HG03558 (cell line): ENCODE data around the gene ECE1.
"Not testable (repeated sequence)": the region's sequence is repeated elsewhere in the genome, so short reads cannot be mapped to it uniquely, and the experiment has no call there.

Source experiments
- ATAC-seq: cut with Tn5 transposase; IDR thresholded peaks from one replicate; pipeline ENCODE4 v1.9.1; 2021; ENCODE audit warnings: moderate number of reproducible peaks; ENCODE audit not compliant: unreplicated experiment; ENCODE audit errors: extremely low read depth

The ECE1 gene

DNA sequence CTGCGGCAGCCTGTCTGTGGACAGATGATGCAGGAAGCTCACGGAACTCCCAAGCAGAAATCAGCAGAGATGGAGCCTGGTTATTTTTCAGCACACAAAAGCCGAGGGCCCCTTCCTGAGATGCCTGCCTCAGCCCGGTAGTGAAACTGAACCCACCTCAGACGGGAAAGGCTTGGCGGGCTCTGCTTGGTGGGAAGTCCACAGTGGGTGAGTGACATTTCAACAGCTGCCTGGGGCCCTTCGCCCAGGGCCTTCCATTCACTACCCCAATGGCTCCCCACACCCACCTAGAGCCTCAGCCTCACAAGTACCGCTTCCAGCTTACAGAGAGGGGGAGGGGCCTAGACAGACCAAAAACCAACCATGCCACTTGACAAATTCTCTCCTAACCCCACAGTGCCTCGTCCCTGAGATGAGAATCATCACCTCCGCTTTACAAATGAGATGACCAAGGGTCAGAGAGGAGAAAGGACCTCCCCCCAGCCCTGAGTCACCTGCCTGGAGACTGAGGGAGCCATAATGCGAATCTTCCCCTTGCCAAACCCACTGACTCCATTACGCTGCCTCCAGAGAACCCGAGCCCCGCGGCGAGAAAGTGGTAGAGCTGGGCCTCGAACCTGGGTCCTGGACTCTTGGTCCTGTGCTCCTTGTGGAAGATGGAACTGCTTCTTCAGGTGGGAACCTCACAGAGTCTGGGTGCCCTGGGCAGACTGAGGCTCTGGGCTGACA lies 3.4 kb upstream of the ECE1 start:
- peak; percentile 17 for ATAC-seq

- no peak for ATAC-seq
These were observed 2.8 kb upstream of the ECE1 start for GRCh38 chr1:21292984-21293536.

GRCh38 chr1:21292503-21292983 lies 2.3 kb upstream of the ECE1 start:
- no peak for ATAC-seq

DNA sequence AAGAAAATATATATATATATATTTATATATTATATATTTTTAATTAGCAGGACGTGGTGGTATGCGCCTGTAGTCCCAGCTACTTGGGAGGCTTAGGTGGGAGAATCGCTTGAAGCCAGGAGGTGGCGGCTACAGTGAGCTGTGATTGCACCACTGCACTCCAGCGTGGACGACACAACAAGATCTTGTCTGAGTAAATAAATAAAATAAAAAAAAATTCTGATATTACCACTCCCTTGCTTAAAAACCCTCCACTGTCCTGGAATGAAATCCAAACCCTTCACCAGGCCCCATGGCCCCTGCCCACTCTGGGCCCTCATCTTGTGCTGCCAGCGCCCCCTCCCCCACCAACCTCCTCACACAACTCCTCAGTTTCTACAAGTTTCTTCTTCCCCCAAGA lies 1.7 kb upstream of the ECE1 start:
- ATAC-seq: no peak

GRCh38 chr1:21291184-21291583 lies 921 bp upstream of the ECE1 start:
- no peak for ATAC-seq

DNA sequence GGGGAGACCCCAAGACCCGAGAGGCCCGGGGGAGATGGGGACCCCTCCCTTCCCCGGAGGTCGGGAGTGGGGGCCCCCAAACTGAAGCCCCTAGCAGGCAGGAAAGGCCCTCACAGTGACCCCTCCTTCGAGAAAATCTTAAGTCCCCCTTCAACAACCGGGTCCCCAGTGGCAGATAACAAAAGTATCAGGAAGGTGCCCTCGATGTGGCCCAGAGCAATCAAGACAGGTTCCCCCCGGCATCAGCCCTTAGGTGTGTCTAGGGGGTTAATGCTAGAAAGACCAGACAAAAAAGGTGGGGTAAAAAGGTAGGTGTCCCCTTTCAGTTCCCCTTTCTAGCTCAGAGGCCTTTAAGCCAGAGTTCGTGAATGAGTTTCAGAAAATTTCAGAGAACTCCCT lies 282 bp upstream of the ECE1 start:
- ATAC-seq: no peak

DNA sequence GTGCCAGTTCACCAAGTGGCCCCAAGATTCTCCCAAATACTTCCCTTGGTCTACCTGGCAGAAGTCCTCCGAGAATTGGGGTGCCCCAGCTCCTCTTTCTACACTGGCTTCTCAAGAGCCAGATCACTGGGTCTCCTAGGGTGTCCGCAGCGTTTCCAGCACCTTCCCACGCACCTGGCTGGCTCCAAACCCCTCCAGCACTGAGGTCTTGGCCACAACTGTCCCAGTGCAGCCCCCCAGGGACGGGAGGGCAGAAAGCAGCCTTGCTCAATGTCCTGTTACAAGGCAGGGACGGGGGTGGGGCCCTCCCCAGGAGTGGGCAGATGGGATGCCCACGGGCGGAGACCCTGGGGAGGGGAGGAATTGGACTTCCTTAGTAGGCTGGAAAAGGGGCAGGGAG lies 1.1 kb downstream of the ECE1 start:
- no peak for ATAC-seq

DNA sequence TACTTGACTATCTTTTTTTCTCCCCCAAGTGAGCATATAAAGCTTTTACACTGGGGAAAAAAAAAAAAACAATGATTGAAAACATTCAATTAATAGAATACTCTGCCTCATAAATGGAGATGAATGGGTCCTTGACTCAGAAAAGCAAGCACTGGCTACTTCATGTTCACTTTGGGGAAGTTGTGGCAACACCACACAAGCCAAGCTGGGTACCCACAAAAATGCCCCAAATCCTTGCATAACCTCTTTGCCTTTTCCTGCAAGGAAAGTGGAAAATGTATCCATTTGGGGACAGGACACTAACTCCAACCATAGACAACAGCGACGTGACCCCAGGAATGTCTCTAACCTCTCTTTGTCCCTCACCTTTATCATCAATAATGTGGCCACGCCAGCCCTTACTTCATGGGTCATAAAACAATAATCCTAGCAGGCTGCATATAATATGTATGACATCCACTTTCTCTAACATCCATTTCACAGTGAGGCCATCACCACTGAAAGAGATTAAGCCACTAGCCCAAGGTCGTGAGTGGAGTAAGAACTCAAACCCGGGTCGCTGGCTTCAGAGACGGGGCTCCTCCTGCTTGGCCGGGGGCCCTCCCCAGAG lies 2.3 kb downstream of the ECE1 start:
- ATAC-seq: no peak

DNA sequence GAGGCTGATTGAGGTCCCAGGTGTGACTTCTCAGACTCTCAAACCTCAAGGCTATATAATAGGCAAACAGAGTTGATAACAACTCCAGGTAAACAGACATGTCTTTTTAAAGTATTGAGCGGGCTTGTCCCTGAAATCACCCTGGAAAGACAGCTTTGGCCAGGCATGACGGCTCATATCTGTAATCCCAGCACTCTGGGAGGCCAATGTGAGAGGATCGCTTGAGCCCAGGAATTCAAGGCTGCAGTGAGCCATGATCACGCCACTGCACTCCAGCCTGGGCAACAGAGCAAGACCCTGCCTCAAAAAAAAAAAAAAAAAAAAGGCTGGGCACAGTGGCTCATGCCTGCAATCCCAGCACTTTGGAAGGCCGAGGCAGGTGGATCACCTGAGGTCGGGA lies 4.9 kb downstream of the ECE1 start:
- not testable (repeated sequence) for ATAC-seq

DNA sequence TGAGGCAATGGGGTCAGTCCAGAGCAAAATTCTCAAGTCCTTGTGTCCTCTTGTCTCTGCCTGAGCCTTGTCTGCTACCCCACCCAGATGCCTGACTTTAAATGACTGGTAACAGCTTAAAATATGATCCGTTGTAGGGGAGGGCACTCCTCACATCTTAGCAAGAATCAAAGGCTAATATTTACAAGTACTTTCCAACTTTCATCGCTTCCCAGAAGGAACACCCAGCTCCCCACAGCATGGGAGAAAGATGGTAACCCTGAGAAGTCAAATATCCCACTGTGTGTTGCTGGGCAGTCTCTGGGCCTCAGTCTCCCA lies 5.2 kb downstream of the ECE1 start:
- ATAC-seq: no peak

DNA sequence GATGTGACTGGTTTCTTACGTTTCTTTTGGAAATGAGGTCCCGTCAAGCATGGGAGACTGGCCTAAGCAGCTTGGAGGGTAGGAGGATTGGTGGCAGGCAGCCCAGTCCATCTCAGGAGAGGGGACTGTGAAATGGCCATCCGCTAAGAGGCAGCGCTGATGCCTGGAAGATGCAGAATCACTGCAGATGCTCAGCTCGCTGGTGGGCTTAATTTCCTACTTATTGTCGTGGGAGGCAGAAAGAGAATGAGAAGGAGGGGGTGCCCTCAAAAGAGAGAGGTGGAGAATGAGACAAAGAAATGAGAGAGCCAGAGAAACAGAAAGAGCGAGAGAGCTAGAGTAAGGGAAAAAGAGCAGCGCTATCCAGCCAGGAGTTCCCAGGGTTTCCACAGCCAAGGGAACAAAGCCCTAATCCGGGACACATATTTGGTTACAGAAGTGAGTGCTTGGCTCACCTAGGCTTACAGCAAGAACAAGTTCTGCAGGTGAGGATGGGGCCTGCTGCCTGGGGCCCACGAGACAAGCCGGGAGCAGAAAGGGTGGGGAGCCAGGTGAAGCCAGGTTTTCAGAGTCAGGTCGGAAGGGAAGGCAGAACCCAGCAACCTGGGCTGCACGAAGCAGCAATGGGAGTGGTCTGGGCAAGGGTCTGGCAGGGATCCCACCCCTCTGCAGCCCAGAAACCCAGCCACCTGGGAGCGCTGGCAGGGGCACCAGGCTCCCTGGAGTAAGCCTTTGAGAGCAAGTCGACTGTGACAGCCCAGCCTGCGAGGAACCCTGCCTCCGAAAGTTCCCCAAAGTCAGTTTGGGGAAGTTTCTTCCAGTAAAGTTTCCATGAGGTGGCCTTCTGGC lies 5.8 kb downstream of the ECE1 start:
- ATAC-seq: no peak

GRCh38 chr1:21283524-21283923 lies 6.7 kb downstream of the ECE1 start:
- ATAC-seq: no peak

DNA sequence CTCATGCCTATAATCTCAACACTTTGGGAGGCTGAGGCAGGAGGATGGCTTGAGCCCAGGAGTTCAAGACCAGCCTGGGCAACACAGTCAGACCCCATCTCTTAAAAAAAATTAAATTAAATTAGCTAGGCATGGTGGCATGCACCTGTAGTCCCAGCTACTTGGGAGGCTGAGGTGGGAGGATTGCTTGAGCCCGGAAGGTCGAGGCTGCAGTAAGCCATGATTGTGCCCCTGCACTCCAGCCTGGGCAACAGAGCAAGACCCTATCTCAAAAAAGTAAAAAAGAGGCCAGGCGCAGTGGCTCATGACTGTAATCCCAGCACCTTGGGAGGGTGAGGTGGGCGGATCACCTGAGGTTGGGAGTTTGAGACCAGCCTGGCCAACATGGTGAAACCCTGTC lies 8.2 kb downstream of the ECE1 start:
- ATAC-seq: not testable (repeated sequence)

DNA sequence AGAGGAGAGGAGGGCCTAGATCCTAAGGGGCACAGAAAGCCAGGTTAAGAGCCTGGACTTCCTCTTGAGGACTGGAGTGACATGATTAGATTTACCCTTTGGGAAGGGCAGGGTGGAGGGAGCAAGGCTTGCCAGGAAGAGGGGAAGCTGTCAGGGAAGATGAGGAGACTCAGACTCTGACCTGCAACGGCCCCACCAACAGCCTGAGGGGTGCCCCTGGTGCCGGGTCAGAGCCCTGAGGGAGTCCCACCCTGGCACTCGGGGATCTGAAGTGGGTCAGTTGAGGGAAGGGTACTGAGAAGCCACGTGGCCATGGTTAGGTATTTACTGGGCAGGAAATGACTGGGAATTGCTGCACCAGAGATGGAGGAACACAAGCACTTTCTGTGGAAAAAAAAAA lies 9.8 kb downstream of the ECE1 start:
- ATAC-seq: no peak

DNA sequence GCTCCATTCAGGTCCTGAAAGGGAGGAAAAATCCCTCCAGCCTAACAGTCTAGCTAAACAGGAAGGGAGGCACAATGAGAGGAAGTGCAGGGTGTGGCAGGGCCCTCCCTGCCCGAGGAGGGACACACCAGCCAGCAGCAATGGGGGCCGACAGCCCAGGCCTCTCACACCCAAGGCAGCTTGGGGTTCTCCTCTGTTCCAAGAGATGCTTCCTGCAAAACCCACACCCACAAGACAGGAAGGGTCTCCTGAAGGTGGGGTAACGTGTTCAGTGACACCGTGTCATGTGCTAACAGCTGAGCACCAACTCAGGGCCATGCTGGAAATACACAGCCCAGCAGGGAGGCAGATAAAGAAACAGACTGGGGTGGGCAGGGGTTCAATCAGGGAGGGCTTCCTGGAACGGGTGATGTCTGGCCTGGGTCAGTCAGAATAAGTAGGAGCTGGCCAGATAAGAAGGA lies 10.2 kb downstream of the ECE1 start:
- no peak for ATAC-seq

DNA sequence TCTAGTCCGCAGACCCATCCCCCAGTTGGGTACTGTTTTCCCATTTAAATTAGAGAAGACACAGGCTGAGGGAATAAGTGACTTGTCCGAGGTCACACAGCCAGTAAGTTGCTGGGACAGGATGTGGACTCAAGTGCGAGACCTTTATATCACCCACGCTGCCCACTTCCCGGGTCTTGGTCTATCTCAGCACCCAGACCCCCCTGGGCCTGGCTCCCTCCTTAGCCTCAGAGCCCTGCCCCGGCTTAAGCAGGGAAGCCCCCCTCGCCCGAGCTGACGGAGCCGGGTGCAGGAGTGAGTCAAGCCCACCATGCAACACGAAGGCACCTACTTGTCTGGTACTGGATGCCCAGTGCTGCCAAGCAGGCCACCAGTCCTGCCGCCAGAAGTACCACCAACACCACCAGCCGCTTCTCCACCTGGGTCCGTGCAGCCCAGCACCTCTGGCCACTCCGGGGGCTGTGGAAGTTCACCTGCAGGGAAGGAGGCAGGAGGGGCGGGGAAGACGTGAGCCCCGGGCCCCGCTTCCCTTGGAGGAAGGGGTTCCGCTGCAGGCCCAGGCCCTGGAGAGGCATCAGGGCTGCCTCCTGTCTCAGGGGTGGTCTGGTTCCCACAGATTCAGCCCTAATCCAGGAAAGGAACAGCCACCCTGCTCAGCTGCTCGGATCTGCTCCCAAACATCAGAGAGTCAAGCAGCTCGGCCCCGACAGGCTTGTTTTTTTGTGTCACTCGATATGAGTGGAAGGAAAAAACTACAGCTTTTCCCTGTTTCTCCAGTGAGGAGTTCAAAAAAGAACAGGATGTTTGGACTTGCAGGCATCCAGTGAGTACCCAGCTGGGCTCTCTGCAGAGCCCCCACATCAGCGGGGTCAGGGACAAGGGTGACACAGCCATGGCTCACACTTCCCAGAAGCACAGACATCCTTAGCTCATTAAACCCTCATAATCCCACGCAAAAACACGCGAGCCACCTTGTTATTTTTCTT lies 11.1 kb downstream of the ECE1 start:
- no peak for ATAC-seq

GRCh38 chr1:21278208-21278859 lies 11.9 kb downstream of the ECE1 start:
- ATAC-seq: no peak

- no peak for ATAC-seq
These were observed 13.1 kb downstream of the ECE1 start for GRCh38 chr1:21277180-21277579.

DNA sequence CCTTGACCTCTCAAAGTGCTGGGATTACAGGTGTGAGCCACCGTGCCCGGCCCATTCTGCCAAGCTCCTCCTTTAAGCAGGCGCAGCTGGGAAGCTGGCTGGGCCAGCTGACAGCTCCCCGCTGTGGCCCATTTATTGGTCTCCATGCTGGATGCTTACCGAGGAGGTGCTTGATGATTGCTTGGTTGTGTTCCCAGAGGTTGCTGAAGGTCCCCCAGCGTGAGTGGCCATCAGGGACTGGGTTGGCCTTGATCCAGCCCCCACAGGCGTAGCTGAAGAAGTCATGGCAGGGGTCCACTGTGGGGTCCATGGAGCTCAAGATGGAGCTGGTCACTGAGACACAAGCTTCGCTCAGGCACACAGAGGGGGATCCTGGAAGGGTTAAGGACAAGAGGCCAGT lies 17.7 kb downstream of the ECE1 start:
- no peak for ATAC-seq
